ENCODE data around the gene TMED1.
A peak's percentile ranks its signal among the peaks of the same experiment; 100 is the strongest.
"Not testable (repeated sequence)": the region's sequence is repeated elsewhere in the genome, so short reads cannot be mapped to it uniquely, and the experiment has no call there.

Gene TMED1, protein sequence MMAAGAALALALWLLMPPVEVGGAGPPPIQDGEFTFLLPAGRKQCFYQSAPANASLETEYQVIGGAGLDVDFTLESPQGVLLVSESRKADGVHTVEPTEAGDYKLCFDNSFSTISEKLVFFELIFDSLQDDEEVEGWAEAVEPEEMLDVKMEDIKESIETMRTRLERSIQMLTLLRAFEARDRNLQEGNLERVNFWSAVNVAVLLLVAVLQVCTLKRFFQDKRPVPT

GRCh38 chr19:10835754-10836478 is at the start of gene TMED1:
TMED1 (minus strand) TSS chr19:10836212; CDS start chr19:10836191, 21 bp downstream.
- DNase-seq, result peak; percentile 85

- no peak for DNase-seq
These were observed 49.5 kb upstream of the TMED1 start for GRCh38 chr19:10885201-10886169.

DNA sequence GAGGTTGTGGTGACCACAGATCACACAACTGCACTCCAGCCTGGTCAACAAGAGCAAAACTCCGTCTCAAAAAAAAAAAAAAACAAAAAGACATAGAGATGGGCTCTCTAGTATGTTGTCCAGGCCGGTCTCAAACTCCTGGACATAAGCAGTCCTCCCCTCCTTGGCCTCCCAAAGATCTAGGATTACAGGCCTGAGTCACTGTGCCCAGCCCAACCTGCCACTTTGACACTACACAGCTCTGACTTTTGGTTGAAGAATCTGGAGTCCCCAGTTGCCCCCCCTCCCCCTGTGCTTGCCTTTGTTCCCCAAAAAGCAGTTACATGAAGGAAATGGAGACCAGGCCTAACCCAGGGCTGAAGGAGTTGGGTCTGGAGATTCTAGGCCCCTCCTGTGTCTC is 48.3 kb upstream of the TMED1 start:
- no peak for DNase-seq

- DNase-seq, result no peak
These were observed 46.1 kb upstream of the TMED1 start for GRCh38 chr19:10882108-10882457.

DNA sequence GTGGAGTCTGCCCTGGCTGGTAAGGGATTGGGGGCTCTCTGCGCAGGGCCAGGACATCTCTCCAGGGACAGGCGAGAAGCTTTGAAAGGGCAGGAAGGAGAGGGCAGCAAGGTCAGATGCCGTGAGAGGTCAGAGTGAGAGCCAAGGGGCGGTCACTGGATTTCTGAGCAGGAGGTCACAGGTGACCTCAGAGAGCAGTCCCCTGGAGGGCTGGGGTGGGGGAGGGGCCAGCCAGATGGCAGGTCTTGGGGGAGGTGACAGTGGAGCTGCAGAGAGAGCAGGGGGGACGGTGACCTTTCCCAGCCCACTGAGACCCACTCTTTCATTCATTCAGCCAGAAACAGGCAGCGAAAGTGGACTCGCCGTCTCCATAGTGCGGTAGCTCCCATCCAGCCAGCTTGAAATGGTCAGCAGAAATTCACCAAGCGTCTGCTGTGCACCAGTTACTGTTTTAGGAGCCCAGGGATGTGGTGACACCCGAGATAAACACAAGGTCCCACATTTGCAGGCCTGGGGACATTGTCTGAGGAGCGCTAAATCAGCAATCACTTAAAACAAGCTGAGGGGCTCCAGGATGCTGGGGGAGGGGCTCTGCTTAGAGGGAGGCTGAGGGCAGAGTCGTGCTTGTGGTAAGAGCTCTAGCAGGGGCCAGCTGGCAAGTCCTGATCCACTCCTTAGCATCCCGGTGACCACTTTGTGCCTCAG is 45.5 kb upstream of the TMED1 start:
- DNase-seq, result no peak

DNA sequence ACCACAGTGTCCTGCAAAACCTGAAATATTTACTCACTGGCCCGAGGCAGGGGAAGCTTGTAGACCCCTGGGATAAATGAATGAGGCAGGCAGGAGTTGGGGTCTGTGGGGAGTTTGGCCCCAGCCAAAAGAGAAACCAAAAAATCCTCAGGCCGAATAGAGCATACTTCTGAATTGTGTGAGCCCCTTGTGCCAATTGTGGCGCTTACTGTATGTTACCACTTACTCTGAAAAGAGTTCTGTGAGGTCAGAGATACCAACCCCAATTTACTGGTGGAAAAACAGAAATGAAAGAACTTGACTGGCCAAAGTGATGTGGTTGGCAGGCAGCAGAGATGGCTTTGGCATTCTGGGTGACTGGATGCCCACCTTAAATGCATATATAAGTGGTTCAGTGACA is 42.2 kb upstream of the TMED1 start:
- DNase-seq, result no peak

GRCh38 chr19:10877608-10878007 is 41.6 kb upstream of the TMED1 start:
- not testable (repeated sequence) for DNase-seq

DNA sequence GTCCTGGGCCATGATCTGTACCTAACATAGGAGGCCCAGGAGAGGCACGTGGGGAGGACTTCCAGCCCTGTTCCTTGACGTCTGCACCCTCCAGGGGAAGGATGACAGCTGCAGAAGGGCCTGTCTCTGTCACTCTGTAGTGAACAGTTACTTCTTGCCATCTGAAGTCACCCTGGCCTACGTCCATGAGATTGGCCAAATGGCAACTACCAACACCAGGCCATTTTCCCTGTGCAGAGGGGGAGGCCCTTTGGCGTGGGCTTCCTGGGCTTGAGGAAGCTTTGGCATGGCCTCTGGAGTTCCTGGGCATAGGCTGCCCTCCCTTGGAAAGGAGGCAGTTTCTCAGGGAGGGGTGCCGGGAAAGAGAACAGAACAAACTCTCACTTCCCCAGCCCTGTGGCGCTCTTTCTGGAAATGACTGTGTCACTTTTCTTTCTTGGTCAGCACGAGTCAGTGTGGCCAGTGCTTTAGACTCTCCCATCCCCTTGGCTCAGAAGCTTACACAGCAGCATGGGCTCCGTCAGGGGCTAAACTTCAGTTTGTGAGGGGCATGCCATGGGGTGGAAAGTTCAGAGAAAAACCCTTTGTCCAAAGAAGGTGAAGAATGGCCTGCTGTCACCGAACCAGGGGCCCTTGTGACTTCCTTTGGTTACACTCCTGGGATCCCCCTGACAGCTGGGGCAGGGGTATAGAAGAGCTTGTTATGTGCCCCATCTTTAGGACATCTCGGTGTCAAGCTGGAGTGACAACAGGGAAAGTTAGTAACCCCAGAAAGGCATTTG is 40.6 kb upstream of the TMED1 start:
- no peak for DNase-seq

DNA sequence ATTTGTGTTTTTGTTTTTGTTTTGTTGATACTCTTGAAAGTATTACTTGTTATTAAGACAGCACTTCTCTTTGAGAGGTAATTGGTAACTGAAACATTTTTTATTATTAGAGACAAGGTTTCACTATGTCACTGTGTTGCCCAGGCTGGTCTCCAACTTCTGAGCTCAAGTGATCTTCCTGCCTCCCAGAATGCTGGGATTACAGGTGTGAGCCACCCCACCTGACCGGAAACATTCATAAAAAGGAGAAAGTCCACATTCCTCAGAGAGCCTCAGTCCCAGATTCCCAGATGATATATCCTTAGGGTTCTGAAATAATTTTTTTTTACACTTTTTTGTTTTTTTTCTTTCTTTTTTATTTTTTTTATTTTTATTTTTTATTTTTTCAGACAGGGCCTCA is 38.0 kb upstream of the TMED1 start:
- DNase-seq, result no peak

DNA sequence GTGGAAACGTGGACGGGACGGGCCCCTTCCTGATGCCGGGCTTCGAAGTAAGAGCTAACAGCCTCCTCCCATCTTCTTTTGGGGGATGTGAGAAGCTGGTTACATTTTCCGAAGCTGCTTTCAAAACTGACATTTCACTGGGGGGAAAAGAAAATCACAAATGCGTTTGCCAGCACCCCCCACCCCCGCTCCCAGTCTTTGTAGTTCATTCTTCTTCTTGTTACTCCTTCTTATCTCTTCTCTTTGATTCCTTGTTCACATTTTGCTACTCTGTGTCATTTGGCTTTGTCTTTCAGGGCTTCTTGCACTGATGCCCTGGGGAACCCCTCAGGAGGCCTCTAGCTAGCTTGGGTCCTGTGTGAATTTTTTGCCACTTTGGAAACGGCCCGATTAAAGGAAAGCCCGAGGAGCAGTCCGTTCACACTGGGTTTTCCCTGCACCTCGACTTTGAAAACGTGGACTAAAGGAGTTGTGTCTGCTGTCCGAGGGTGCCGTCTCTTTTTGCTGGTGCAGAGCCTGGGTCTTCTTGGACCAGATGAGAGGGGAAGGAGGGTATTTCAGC is 36.6 kb upstream of the TMED1 start:
- DNase-seq, result no peak

DNA sequence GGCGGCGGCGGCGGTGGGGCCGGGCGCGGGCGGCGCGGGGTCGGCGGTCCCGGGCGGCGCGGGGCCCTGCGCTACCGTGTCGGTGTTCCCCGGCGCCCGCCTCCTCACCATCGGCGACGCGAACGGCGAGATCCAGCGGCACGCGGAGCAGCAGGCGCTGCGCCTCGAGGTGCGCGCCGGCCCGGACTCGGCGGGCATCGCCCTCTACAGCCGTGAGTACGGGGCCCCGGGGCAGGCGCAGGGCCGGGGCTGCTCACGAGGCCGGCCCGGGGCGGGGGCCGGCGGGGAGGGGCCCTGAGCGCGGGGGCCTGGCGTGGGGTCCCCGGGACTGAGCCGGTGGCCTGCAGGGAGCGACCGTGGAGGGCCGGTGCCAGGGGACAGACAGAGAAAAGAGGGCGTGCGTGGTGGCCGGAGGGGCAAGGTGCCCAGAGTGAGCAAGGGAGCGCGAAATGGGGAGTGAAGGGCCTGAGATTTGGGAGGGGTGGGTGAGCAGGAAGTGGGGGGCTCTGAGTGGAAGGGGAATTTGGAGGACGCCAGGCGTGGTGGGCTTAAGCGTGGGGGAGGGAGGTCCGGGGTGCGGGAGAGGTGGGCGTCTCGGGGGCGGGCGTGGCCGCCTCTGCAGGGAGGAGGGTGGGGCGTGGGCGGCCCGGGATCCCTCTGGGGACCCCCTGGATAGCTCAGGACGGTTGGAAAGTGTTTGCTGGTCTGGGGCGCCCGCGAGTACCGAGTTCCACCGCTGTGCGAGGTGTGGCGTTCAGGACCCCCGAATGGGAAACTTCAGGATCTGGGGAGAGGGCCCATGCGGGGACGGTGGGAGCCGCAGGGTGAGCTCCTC is 35.9 kb upstream of the TMED1 start:
- DNase-seq, result peak; percentile 61

- peak; percentile 99 for DNase-seq
These were observed 35.1 kb upstream of the TMED1 start, which contains the start of gene CARM1 for GRCh38 chr19:10870955-10871603. CARM1 (plus strand) TSS chr19:10871553; CDS start chr19:10871703, 150 bp downstream.

DNA sequence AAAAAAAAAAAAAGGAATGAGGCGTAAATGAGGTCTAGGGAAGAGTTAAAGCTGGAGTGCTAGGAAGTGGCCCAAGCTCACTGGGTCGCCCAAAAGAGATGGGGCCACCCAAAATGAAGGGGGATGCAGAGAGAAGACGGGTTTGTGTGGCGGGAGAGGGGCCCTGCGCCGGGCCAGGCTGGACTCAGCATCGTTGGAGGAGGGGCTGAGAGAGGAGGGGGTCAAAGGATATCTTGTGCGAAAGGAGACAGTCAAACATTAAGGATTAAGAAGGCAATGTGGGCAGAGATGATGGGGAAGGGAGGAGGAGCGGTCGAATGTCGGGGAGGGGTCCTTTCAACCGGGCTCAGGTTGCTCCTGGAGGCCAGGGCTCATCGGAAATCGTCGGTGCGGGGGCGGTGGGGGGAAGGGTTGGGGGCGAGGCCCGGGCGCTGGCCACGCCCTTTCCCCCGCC is 34.5 kb upstream of the TMED1 start:
- DNase-seq, result no peak

GRCh38 chr19:10869872-10870311 is 33.9 kb upstream of the TMED1 start:
- not testable (repeated sequence) for DNase-seq

DNA sequence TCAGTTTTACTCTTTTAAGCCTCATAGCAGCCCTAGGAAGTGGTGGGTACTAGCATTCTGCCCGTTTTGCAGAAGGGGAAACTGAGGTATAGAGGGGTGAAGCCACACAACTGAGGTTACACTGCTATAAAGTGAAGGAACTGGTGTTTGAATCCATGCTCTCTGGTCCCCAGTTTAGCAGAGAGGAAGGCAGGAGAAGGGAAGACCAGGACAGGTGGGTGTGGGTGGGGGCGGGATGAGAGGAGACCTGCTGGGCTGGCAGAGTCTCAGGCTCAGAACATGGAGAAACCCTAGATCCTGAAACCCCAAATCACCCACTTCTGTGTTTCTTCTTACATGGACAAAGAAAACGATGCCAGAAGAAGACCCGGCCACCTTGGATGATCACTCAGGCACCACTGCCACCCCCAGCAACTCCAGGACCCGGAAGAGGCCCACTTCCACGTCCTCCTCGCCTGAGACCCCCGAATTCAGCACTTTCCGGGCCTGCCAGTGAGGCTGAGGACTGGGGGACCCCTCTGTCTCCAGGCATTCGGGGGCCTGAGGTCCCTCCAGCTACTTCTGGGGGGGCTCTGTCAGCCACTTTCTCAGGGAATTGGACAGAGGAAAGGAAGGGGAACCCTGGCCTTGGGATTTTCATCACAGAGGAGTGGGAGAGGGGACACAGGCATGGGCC is 33.0 kb upstream of the TMED1 start:
- no peak for DNase-seq

GRCh38 chr19:10866495-10866894 is 30.5 kb upstream of the TMED1 start:
- DNase-seq, result no peak

DNA sequence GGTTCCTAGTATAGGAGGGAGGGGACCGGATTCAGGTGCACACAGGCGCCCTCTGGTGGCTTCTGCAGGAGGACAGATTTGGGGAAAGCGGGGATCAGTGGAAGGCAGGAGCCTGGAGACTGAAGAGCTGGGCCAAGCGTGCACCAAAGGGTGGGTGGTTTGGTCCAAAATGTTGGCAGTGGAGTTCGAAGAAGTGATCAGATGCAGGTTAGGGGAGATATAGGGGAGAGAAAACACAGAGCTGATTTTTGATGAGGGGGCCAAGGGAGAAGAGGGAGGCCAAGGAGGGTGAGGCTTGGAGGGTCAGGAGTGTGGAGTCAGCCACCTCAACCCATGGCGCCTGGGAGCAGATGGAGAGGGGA is 28.5 kb upstream of the TMED1 start:
- DNase-seq, result peak; percentile 91

DNA sequence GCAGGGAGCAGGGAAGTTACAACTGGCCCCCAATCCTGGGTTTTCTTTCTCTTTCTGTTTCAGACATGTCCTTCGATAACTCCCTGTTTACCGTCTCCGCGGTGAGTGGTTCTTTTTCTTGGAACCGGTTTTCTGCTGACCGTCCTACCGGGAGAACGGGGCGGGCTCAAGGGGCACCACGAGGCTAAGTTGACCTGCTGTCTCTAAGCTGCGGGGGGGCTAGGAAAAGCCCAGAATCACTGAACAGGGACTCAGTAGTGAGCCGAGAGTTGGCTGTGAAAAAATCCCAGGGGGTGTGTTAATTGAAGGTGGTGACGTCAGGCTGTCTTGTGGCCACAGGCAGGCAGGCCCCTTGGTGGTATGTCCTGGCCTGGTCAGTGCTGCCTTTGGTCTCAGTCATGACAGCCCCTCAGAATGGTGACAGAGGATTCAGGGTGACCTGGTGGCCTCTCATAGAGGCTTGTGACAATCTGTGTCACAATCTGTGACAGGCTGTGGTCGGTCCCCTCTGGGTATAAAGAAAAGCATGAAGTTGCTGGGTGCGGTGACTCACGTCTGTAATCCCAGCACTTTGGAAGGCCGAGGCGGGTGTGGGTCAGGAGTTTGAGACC is 27.2 kb upstream of the TMED1 start:
- no peak for DNase-seq

DNA sequence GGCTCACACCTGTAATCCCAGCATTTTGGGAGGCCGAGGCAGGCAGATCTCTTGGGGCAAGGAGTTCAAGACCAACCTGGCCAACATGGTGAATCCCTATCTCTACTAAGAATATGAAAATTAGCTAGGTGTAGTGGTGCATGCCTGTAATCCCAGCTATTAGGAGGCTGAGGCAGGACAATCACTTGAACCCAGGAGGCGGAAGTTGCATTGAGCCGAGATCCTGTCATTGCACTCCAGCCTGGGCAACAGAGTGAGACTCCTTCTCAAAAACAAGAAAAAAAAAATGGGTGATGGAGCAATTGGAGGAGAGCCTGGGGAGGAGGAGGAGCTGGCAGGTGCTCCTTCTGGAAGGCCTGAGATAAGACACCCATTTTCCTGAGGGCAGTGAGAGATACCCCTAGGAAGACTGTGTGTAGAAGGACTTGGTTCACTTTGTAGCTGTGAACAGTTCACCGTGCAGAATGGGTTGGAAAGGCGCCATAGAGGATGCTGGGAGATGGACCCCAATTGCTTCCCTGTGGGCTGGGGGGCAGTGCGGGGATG is 26.6 kb upstream of the TMED1 start:
- DNase-seq, result no peak
